ENCODE results near the gene SAT1.

SAT1 gene

DNA sequence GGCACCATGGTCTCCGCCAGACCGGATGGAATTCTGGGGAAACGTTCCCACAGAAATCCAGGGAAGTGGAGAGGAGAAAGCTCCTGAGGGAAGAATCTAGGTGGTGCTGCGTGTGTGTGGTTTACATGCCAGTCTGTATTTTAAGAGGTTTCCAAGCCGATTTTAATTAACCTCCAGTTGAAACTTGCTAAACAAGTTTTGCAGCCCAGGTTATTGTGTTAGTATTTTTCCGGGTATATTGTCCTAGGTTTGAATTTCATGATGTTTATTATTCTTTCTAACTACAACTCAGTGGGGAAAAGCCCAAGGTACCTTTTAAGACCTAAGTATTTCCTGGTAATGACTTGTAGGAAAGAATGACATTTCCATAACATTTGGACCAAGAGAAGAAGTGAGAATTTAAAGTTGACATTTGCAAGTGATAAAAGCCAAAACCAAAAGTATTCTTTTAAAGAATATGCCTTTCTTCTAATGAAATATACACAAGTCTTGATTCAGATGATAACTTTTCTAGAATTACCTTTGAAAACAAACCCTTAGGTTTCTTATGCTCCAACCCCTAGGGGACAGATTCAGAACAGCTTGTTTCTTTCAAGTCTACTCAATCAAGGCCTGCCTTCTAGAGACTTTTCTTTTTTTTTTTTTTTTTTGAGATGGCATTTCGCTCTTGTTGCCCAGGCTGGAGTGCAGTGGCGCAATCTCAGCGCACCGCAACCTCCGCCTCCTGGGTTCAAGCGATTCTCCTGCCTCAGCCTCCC is 14.6 kb downstream of the SAT1 start:
- TF ChIP-seq, protein P1, sequence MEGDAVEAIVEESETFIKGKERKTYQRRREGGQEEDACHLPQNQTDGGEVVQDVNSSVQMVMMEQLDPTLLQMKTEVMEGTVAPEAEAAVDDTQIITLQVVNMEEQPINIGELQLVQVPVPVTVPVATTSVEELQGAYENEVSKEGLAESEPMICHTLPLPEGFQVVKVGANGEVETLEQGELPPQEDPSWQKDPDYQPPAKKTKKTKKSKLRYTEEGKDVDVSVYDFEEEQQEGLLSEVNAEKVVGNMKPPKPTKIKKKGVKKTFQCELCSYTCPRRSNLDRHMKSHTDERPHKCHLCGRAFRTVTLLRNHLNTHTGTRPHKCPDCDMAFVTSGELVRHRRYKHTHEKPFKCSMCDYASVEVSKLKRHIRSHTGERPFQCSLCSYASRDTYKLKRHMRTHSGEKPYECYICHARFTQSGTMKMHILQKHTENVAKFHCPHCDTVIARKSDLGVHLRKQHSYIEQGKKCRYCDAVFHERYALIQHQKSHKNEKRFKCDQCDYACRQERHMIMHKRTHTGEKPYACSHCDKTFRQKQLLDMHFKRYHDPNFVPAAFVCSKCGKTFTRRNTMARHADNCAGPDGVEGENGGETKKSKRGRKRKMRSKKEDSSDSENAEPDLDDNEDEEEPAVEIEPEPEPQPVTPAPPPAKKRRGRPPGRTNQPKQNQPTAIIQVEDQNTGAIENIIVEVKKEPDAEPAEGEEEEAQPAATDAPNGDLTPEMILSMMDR (IDR thresholded peaks at IDR 0.05; ENCODE audit: insufficient read depth, low read length, missing control alignments), result no peak
- ChIA-PET CTCF (interaction anchor here (1.2 to 1.8 kb wide), 2 partner anchors 15 to 104 kb away, joined by 4 to 8 read pairs; partner anchors contain the start of gene SAT1), POLR2A (no interaction called here)
- DNase-seq (ENCODE audit: low read depth, low spot score), result no peak
- no peak overlapping the region for H3K4me3 ChIP-seq (ENCODE audit: low read depth, low read length)

DNA sequence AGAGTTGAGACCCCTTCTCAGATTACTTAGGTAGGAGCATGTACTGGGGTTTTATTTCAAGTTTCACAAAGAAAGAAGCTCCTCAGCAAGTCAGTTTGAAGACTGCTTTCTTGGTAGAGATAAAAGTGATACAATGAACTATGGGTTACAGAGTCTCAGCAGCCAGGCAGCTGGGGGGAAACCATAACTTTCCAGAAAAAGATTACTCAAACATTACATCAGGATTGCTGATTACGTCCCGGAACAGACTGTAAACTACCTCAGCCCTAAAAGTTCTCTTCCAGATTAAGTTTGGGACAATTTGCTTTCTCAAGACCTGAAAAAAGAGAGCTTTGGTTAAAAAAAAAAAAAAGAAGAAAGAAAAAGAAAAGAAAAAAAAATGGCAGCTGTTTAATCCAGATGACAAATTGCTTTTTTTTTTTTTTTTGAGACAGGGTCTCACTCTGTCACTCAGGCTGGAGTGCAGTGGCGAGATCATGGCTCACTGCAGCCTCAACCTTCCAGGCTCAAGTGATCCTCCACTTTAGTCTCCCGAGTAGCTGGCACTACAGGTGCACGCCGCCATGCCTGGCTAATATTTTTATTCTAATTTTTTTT is 16.6 kb downstream of the SAT1 start:
- TF ChIP-seq, protein P1 (IDR thresholded peaks at IDR 0.05; ENCODE audit: insufficient read depth, low read length, missing control alignments), result no peak
- ChIA-PET CTCF (interaction anchor here (1.0 to 2.5 kb wide), 3 partner anchors 17 to 102 kb away, joined by 3 to 14 read pairs (median 5); partner anchors contain the start of gene SAT1), POLR2A (interaction anchor here (0.7 kb wide), 1 partner anchor 17 kb away, joined by 3 read pairs; the partner anchor contains the start of gene SAT1)
- H3K4me3 ChIP-seq (ENCODE audit: low read depth, low read length), result no peak overlapping the region
- no peak for DNase-seq (ENCODE audit: low read depth, low spot score)

DNA sequence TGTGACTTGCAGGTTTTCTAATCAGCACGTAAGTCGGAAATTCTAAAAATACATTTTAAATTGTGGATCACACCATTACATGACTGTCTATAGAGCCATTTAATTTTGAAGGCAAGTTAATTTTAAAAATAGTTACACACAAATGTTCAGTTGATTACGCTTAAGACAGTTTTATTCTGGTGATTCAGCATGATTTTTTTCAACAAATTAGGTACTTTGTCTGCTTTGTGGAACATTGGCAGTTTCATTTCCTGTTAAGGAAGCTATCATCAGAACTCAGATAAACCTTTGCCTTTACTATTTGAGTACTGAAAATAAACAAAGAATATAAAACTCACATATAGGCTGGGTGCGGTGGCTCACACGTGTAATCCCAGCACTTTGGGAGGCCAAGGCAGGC is 19.5 kb downstream of the SAT1 start:
- POLR2A ChIA-PET, result interaction anchor here (2.1 kb wide), 1 partner anchor 20 kb away, joined by 8 read pairs; the partner anchor contains the start of gene SAT1
- TF ChIP-seq, protein P1 (IDR thresholded peaks at IDR 0.05; ENCODE audit: insufficient read depth, low read length, missing control alignments), result no peak
- CTCF ChIA-PET, result interaction anchor here (2.4 kb wide), 1 partner anchor 20 kb away, joined by 8 read pairs; no protein-coding TSS in a partner anchor
- H3K4me3 ChIP-seq (ENCODE audit: low read depth, low read length), result no peak overlapping the region
- DNase-seq (ENCODE audit: low read depth, low spot score), result no peak

DNA sequence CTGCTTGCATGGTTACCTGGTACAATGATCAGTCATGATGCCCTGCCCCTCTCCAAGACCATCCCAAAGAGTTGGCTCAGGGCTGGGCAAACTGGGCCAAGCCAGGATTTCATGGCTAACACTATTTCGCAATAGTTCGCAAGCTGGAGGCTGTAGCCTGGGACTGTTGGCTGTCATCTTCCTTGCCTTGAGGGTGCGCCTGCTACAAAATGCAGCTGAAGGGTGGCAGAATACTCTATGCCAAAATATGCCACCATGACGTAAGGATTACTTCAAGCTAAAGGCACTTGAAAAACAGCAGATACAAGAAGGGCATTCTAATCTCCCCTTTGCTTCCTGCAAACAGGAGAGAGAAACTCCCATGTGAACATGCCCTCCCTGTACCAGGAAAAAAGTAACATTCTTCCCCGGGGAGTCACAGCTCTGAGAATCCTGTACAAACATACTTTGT is 21.0 kb downstream of the SAT1 start:
- H3K4me3 ChIP-seq (ENCODE audit: low read depth, low read length), result no peak overlapping the region
- TF ChIP-seq, protein P1 (IDR thresholded peaks at IDR 0.05; ENCODE audit: insufficient read depth, low read length, missing control alignments), result no peak
- ChIA-PET CTCF (interaction anchor here (0.7 kb wide), 1 partner anchor 23 kb away, joined by 3 read pairs; no protein-coding TSS in a partner anchor), POLR2A (interaction anchor here (1.6 kb wide), 1 partner anchor 21 kb away, joined by 13 read pairs; the partner anchor contains the start of gene SAT1)
- DNase-seq (ENCODE audit: low read depth, low spot score), result no peak

DNA sequence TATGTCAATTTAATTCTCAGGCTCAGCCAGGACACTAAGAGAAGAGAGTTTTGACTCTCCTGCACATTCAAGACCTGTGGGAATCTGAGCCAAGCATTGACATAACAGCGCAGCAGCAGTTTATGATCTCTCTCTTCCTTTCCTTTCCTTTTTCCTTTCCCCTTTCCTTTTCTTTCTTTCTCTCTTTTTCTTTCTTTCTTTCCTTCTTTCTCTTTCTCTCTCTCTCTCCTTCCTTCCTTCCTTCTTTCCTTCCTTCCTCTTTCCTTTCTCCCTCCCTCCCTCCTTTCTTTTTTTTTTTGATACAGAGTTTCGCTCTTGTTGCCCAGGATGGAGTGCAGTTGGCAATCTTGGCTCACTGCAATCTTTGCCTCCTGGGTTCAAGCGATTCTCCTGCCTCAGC is 21.6 kb downstream of the SAT1 start:
- no peak for DNase-seq (ENCODE audit: low read depth, low spot score)
- no peak overlapping the region for H3K4me3 ChIP-seq (ENCODE audit: low read depth, low read length)
- ChIA-PET CTCF (no interaction called here), POLR2A (interaction anchor here (1.6 kb wide), 1 partner anchor 21 kb away, joined by 13 read pairs; the partner anchor contains the start of gene SAT1)
- TF ChIP-seq, protein P1 (IDR thresholded peaks at IDR 0.05; ENCODE audit: insufficient read depth, low read length, missing control alignments), result no peak

DNA sequence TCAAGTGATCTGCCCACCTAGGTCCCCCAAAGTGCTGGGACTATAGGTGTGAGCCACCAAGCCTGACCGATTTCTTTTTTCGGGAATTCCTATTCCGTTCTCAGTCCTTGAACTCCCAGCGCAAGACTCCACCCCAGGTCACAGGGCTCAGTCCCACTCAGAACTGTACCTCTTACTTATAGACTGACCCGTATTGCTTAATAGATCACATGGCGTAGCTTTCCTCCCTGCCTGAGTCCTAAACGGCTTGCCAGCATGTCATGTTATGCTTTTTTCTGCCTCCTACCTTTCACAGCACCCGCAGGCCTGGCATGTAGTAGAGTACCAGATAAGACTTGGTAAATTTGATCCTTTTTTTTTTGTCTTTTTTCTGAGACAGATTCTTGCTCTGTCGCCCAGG is 22.4 kb downstream of the SAT1 start:
- H3K4me3 ChIP-seq (ENCODE audit: low read depth, low read length), result no peak overlapping the region
- ChIA-PET POLR2A (no interaction called here), CTCF (interaction anchor here (2.2 kb wide), 1 partner anchor 23 kb away, joined by 7 read pairs; the partner anchor contains the start of gene SAT1)
- no peak for DNase-seq (ENCODE audit: low read depth, low spot score)
- TF ChIP-seq, protein P1 (IDR thresholded peaks at IDR 0.05; ENCODE audit: insufficient read depth, low read length, missing control alignments), result no peak
